IPS-20b (cell line): Measurements from ENCODE around the gene GNAQ.

Experiments
- H3K27ac ChIP-seq: one replicate; pipeline ENCODE4 v1.5.1; 2013; ENCODE audit warnings: low read length
- H3K27me3 ChIP-seq: 2 replicates; pipeline ENCODE4 v1.6.1; 2013; ENCODE audit warnings: mild to moderate bottlenecking, low read length, inconsistent platforms; ENCODE audit not compliant: insufficient read depth
- H3K36me3 ChIP-seq: 2 replicates; pipeline ENCODE4 v1.6.1; 2013; ENCODE audit warnings: low read depth, mild to moderate bottlenecking, inconsistent platforms, low read length, moderate library complexity; ENCODE audit not compliant: insufficient read depth
- H3K4me1 ChIP-seq: 2 replicates; pipeline ENCODE4 v1.6.1; 2013; ENCODE audit warnings: mild to moderate bottlenecking, control low read depth, inconsistent platforms, low read length, moderate library complexity; ENCODE audit not compliant: insufficient read depth
- H3K4me3 ChIP-seq: 2 replicates; pipeline ENCODE4 v1.5.1; 2013; ENCODE audit warnings: mild to moderate bottlenecking, low read length, inconsistent platforms
- H3K9ac ChIP-seq: 2 replicates; pipeline ENCODE4 v1.6.1; 2013; ENCODE audit warnings: low read depth, mild to moderate bottlenecking, inconsistent platforms, low read length, moderate library complexity
- H3K9me3 ChIP-seq: 2 replicates; pipeline ENCODE4 v1.6.1; 2013; ENCODE audit warnings: mild to moderate bottlenecking, low read depth, low read length, inconsistent platforms; ENCODE audit not compliant: insufficient read depth

GNAQ gene

GRCh38 chr9:77960356-77961153 lies 71.1 kb downstream of the GNAQ start:
- peak overlapping the region; percentile 3; the same call in 1 of the 2 replicates for H3K9ac ChIP-seq
- peaks cover 60% of the 10 kb centered on the region for H3K4me1 ChIP-seq

GRCh38 chr9:77959803-77960202 lies 71.8 kb downstream of the GNAQ start:
- H3K36me3 ChIP-seq = no peaks in the 10 kb centered on the region
- H3K27ac ChIP-seq = no peak overlapping the region
- H3K4me1 ChIP-seq = peaks cover 63% of the 10 kb centered on the region
- H3K9ac ChIP-seq = peak overlapping the region; percentile 3; the same call in 1 of the 2 replicates
- no peaks in the 10 kb centered on the region for H3K9me3 ChIP-seq
- H3K27me3 ChIP-seq = no peaks in the 10 kb centered on the region
- no peak overlapping the region for H3K4me3 ChIP-seq

More at GRCh38 chr9:77960356-77961153, 71.1 kb downstream of the GNAQ start:
- no peaks in the 10 kb centered on the region for H3K27me3 ChIP-seq
- H3K27ac ChIP-seq = no peak overlapping the region
- H3K36me3 ChIP-seq = no peaks in the 10 kb centered on the region
- H3K9me3 ChIP-seq = no peaks in the 10 kb centered on the region
- 0 out of 2 replicates have a peak overlapping the region, but pooled peaks have one; percentile 1 for H3K4me3 ChIP-seq

GRCh38 chr9:77957652-77958051 lies 74.0 kb downstream of the GNAQ start:
- peaks cover 68% of the 10 kb centered on the region for H3K4me1 ChIP-seq
- H3K9ac ChIP-seq = no peak overlapping the region
- no peak overlapping the region for H3K4me3 ChIP-seq
- no peak overlapping the region for H3K27ac ChIP-seq
- no peaks in the 10 kb centered on the region for H3K27me3 ChIP-seq
- H3K9me3 ChIP-seq = no peaks in the 10 kb centered on the region
- no peaks in the 10 kb centered on the region for H3K36me3 ChIP-seq

- Histone ChIP-seq H3K9ac (peak overlapping the region; percentile 32; the same call in 1 of the 2 replicates), H3K27ac (peak overlapping the region; percentile 53), H3K36me3 (no peaks in the 10 kb centered on the region), H3K27me3 (no peaks in the 10 kb centered on the region), H3K4me3 (peak overlapping the region; percentile 30; the same call in 1 of the 2 replicates), H3K9me3 (no peaks in the 10 kb centered on the region), H3K4me1 (peaks cover 61% of the 10 kb centered on the region)
Observed at GRCh38 chr9:77956555-77956954, 75.1 kb downstream of the GNAQ start.

- Histone ChIP-seq H3K9ac (no peak overlapping the region), H3K27ac (no peak overlapping the region), H3K27me3 (no peaks in the 10 kb centered on the region), H3K9me3 (no peaks in the 10 kb centered on the region), H3K4me3 (no peak overlapping the region), H3K36me3 (no peaks in the 10 kb centered on the region), H3K4me1 (peaks cover 42% of the 10 kb centered on the region)
Observed at GRCh38 chr9:77954666-77955015, 77.0 kb downstream of the GNAQ start.

- Histone ChIP-seq H3K9ac (no peak overlapping the region), H3K36me3 (no peaks in the 10 kb centered on the region), H3K4me1 (peaks cover 45% of the 10 kb centered on the region), H3K27ac (no peak overlapping the region), H3K4me3 (no peak overlapping the region), H3K27me3 (no peaks in the 10 kb centered on the region), H3K9me3 (no peaks in the 10 kb centered on the region)
Observed at GRCh38 chr9:77954013-77954665, 77.5 kb downstream of the GNAQ start.

- H3K36me3 ChIP-seq = no peaks in the 10 kb centered on the region
- H3K9ac ChIP-seq = no peak overlapping the region
- no peak overlapping the region for H3K27ac ChIP-seq
- H3K4me1 ChIP-seq = peaks cover 41% of the 10 kb centered on the region
- H3K4me3 ChIP-seq = no peak overlapping the region
- H3K27me3 ChIP-seq = no peaks in the 10 kb centered on the region
- H3K9me3 ChIP-seq = no peaks in the 10 kb centered on the region
Observed at GRCh38 chr9:77953590-77953989, 78.0 kb downstream of the GNAQ start.

GRCh38 chr9:77952635-77953328 lies 78.8 kb downstream of the GNAQ start:
- Histone ChIP-seq H3K27me3 (no peaks in the 10 kb centered on the region), H3K27ac (no peak overlapping the region), H3K36me3 (no peaks in the 10 kb centered on the region), H3K4me3 (no peak overlapping the region), H3K4me1 (peaks cover 33% of the 10 kb centered on the region), H3K9me3 (no peaks in the 10 kb centered on the region), H3K9ac (no peak overlapping the region)

- Histone ChIP-seq H3K36me3 (no peaks in the 10 kb centered on the region), H3K27ac (no peak overlapping the region), H3K4me3 (no peak overlapping the region), H3K27me3 (no peaks in the 10 kb centered on the region), H3K9ac (no peak overlapping the region), H3K4me1 (peaks cover 21% of the 10 kb centered on the region), H3K9me3 (no peaks in the 10 kb centered on the region)
Observed at GRCh38 chr9:77951369-77951768, 80.2 kb downstream of the GNAQ start.

- Histone ChIP-seq H3K4me1 (peaks cover 14% of the 10 kb centered on the region), H3K36me3 (no peaks in the 10 kb centered on the region), H3K27ac (no peak overlapping the region), H3K4me3 (no peak overlapping the region), H3K9me3 (no peaks in the 10 kb centered on the region), H3K27me3 (no peaks in the 10 kb centered on the region), H3K9ac (no peak overlapping the region)
Observed at GRCh38 chr9:77949751-77950436, 81.7 kb downstream of the GNAQ start.

- Histone ChIP-seq H3K27me3 (no peaks in the 10 kb centered on the region), H3K4me3 (no peak overlapping the region), H3K4me1 (peaks cover 17% of the 10 kb centered on the region), H3K9me3 (no peaks in the 10 kb centered on the region), H3K27ac (no peak overlapping the region), H3K9ac (no peak overlapping the region), H3K36me3 (no peaks in the 10 kb centered on the region)
Observed at GRCh38 chr9:77947651-77948050, 84.0 kb downstream of the GNAQ start.
